Breast epithelium (tissue), 4 donors: ENCODE measurements around the gene PTPRN2. TPM values are rescaled to one million over a fixed set of nuclear protein-coding genes. Genes with fewer than 3 reads are reported as not detected.

Source experiments
- DNase-seq, 2 donors: peaks; one replicate each; pipeline ENCODE4 v3.0.0-alpha.2; 2019; ENCODE audit warnings: low spot score in 2 of 2
- H3K27ac ChIP-seq, 2 donors: fragments of 200-600 bp; sonication (generic) in 1 of 2; one replicate each; pipeline ENCODE4 v1.5.1; 2016 to 2019; ENCODE audit warnings: mild to moderate bottlenecking in 1 of 2
- H3K27me3 ChIP-seq, 2 donors: fragments of 200-600 bp; sonication (generic) in 1 of 2; one replicate each; pipeline versions ENCODE4 v1.5.1 to v1.6.0; 2017 to 2019; ENCODE audit warnings: control low read depth in 1 of 2, mild to moderate bottlenecking in 1 of 2
- H3K36me3 ChIP-seq: fragments of 200-600 bp; one replicate; pipeline ENCODE4 v1.5.1; 2019
- H3K4me1 ChIP-seq, 2 donors: fragments of 200-600 bp; sonication (generic); one replicate each; pipeline ENCODE4 v1.5.1; 2016 to 2019; ENCODE audit warnings: control low read depth in 1 of 2
- H3K4me3 ChIP-seq, 3 donors: fragments of 200-600 bp; sonication (generic); 1 replicate in 2 of 3; 2 replicates in 1 of 3; pipeline ENCODE4 v1.5.1; 2016 to 2019; ENCODE audit warnings: mild to moderate bottlenecking in 3 of 3, moderate library complexity in 2 of 3
- H3K9me3 ChIP-seq, 2 donors: fragments of 200-600 bp; sonication (generic) in 1 of 2; one replicate each; pipeline ENCODE4 v1.5.1; 2016 to 2019; ENCODE audit warnings: control low read depth in 1 of 2
- POLR2A ChIP-seq: fragments of 450-650 bp; IDR thresholded peaks from one replicate; pipeline ENCODE4 v1.6.1; 2016; ENCODE audit warnings: antibody characterized with exemption, mild to moderate bottlenecking, moderate library complexity
- POLR2AphosphoS5 ChIP-seq, 3 donors: sonication (generic); formaldehyde crosslinking; IDR thresholded peaks; one replicate each; pipeline ENCODE4 v1.6.1; 2017; ENCODE audit warnings: antibody characterized with exemption in 3 of 3
- intact Hi-C: fragments of 100-400 bp; cut with DNase I; formaldehyde crosslinking; loops from one replicate; pipeline ENCODE4 v1.15.1; 2023; ENCODE audit warnings: low total_unique reads
- total RNA-seq, 3 donors: library from RNA; depleted of rRNA; stranded (reverse); fragments of >200 nt; gene quantifications; one replicate each; pipeline ENCODE4 v1.1.0, GENCODE V29; 2016
- TF ChIP-seq, protein P1 (sequence below), 3 donors: fragments of 450-650 bp; IDR thresholded peaks; one replicate each; pipeline ENCODE4 v1.5.1; 2016 to 2017; ENCODE audit warnings: antibody characterized with exemption in 3 of 3, mild to moderate bottlenecking in 3 of 3, moderate library complexity in 3 of 3

Gene PTPRN2
- total RNA-seq, 3 donors from 2014 or later, result 1.6 to 2.2 (median 2.2) TPM

DNA sequence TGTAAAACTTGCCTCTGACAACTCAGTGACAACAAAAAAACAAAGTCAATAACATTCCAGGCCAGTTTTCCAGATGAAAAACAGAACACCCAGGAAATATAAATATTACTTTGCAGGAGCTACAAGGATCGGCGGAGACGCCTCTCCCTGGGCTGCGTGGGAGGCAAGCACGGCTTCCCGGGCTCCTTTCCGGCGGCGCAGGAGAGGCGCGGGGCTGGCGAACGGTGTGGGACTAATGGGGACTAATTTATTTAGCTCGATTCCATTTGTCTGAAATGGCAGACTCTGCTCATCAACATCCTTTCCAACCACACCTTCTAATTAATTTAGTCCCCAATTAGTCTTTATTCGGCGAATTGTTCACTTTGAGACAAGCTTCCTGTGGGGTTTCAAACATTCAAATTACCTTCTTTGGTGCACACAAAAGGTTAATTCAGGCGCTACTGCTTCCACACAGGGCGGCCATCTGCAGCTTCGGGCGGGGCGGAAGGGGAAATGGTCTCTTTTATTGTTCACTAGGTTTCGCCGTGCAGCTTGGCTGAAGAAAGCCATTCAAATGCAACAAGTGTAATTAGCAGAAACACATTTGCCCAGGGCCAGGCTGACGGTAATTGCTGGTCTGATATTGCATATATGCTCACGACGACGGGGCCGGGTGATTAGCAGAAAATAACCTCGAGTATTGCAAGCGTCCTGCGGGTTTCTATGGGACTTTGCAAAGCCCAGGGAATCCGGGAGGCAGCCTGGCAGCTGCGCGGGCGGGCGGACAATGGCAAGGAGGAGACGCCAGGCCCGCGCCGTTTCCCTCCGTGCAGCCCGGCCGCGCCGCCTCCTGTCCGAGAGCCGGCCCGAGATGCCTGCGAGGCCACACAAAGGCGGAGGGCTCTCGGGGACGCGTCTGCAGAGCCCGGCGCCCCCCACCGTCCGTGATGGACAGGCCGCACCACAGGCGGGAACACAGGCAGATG is 270.1 kb downstream of the PTPRN2 start:
- Histone ChIP-seq H3K27me3 (no peaks in the 10 kb centered on the region), H3K27ac (no peak overlapping the region), H3K9me3 (peaks cover 0 to 9% of the 10 kb centered on the region in 2 donors), H3K4me3 (peak overlapping the region in 2 of 3 donors; percentile 24 to 25), H3K4me1 (no peaks in the 10 kb centered on the region), H3K36me3 (no peaks in the 10 kb centered on the region)
- intact Hi-C loops, result no loop called here
- no peak for DNase-seq
- TF ChIP-seq POLR2A, result no peak
- no peak for TF ChIP-seq POLR2AphosphoS5 (IDR thresholded peaks at IDR 0.05)
- TF ChIP-seq, protein P1, sequence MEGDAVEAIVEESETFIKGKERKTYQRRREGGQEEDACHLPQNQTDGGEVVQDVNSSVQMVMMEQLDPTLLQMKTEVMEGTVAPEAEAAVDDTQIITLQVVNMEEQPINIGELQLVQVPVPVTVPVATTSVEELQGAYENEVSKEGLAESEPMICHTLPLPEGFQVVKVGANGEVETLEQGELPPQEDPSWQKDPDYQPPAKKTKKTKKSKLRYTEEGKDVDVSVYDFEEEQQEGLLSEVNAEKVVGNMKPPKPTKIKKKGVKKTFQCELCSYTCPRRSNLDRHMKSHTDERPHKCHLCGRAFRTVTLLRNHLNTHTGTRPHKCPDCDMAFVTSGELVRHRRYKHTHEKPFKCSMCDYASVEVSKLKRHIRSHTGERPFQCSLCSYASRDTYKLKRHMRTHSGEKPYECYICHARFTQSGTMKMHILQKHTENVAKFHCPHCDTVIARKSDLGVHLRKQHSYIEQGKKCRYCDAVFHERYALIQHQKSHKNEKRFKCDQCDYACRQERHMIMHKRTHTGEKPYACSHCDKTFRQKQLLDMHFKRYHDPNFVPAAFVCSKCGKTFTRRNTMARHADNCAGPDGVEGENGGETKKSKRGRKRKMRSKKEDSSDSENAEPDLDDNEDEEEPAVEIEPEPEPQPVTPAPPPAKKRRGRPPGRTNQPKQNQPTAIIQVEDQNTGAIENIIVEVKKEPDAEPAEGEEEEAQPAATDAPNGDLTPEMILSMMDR (IDR thresholded peaks at IDR 0.05), result no peak

DNA sequence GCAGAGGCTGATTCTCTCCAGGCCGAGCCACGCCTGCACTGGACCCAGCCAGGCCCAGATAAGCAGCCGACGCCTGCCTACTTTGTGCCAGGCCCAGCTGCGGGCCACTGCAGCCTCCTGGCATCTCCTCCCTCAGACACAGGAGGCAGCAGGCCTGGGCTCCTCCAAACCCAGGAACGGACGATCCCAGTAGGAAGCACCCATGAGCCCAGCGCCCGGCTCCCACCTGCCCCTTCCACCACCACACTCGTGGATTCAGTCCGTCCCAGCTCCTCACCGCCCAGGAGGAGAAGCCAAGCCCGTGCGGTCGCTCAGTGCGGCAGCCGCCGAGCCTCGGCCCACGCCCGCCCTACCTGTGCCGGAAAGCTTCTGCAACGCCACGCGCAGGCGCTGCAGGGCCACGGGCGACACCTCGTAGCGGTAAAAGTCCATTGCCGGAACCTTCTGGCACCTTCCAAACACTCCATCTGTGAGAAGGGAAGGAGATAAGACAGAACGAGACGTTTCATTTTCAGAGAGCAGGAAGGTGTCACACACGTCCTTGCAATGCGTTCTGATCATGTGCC is 271.1 kb downstream of the PTPRN2 start:
- no peak for TF ChIP-seq POLR2A
- TF ChIP-seq POLR2AphosphoS5 (IDR thresholded peaks at IDR 0.05), result no peak
- TF ChIP-seq, protein P1 (IDR thresholded peaks at IDR 0.05), result no peak
- no peak for DNase-seq
- Histone ChIP-seq H3K4me1 (no peaks in the 10 kb centered on the region), H3K4me3 (no peak overlapping the region), H3K9me3 (peaks cover 0 to 9% of the 10 kb centered on the region in 2 donors), H3K36me3 (no peaks in the 10 kb centered on the region), H3K27me3 (no peaks in the 10 kb centered on the region), H3K27ac (no peak overlapping the region)
- intact Hi-C loops, result no loop called here

DNA sequence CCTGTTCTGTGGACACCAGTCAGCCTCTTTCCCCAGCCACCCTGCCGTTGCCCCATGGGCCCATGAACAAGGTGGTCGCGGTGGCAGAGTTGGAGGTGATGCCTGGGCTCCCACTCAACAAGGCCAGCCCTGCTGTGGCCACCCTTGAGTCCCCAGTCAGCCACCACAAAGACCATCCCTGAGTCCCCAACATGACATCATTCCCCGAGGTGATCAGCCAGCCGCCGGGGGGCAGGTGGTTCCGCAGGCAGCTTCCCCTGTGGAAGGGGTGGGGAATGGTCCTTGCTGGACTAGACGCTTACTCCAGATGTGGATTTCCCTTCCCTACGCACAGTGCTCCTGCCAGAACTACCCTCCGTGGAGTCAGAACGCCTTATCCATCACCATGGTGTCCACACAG is 271.7 kb downstream of the PTPRN2 start:
- intact Hi-C loops, result no loop called here
- no peak overlapping the region for H3K27ac ChIP-seq

DNA sequence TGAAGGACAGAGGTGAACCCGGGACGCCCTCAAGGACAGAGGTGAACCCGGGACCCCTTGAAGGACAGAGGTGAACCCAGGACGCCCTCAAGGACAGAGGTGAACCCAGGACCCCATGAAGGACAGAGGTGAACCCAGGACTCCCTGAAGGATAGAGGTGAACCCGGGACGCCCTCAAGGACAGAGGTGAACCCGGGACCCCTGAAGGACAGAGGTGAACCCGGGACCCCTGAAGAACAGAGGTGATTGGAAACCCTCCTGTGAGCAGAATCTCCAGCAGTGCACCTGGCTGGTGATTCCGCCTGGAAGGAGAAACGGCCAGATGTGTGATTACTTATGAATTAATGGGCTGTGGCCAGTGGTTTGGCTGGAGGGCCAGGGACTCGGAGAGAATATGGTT is 272.3 kb downstream of the PTPRN2 start:
- H3K27ac ChIP-seq, result no peak overlapping the region
- no peaks in the 10 kb centered on the region for H3K27me3 ChIP-seq
- H3K4me3 ChIP-seq, result no peak overlapping the region
- intact Hi-C loops, result no loop called here
- no peak for TF ChIP-seq POLR2AphosphoS5 (IDR thresholded peaks at IDR 0.05)
- TF ChIP-seq POLR2A, result no peak
- TF ChIP-seq, protein P1 (IDR thresholded peaks at IDR 0.05), result no peak
- no peaks in the 10 kb centered on the region for H3K36me3 ChIP-seq
- peaks cover 0 to 9% of the 10 kb centered on the region in 2 donors for H3K9me3 ChIP-seq
- H3K4me1 ChIP-seq, result no peaks in the 10 kb centered on the region
- no peak for DNase-seq

More for the DNA sequence above, 271.7 kb downstream of the PTPRN2 start:
- Histone ChIP-seq H3K9me3 (peaks cover 0 to 9% of the 10 kb centered on the region in 2 donors), H3K36me3 (no peaks in the 10 kb centered on the region), H3K4me1 (no peaks in the 10 kb centered on the region), H3K4me3 (no peak overlapping the region), H3K27me3 (no peaks in the 10 kb centered on the region)
- no peak for DNase-seq
- TF ChIP-seq POLR2AphosphoS5 (IDR thresholded peaks at IDR 0.05), result no peak
- TF ChIP-seq, protein P1 (IDR thresholded peaks at IDR 0.05), result no peak
- TF ChIP-seq POLR2A, result no peak

DNA sequence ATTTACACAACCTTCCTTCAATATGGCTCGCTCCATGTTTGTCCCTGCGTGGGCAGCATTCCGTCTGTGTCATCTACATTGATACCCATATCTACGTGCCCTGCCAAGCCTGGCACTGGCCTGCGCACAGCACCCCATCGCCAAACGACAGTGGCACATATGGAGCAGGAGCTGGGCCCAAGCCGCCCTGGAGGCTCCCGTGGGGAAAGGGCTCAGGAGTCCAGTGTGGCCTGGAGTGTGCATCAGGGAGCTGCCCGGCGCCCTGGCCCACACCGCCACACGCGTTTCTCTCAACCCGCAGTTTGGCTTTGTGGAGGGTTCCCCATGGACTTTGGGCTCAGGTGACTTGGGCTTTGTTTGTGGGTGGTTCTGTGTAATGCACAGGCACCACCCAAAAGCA is 273.2 kb downstream of the PTPRN2 start:
- Histone ChIP-seq H3K27me3 (no peaks in the 10 kb centered on the region), H3K4me3 (no peak overlapping the region), H3K27ac (no peak overlapping the region), H3K9me3 (peaks cover 7 to 9% of the 10 kb centered on the region in 2 donors), H3K4me1 (no peaks in the 10 kb centered on the region), H3K36me3 (no peaks in the 10 kb centered on the region)
- DNase-seq, result no peak
- TF ChIP-seq, protein P1 (IDR thresholded peaks at IDR 0.05), result no peak
- intact Hi-C loops, result no loop called here
